IMR-90 (cell line): ENCODE results near the gene ESRP2. TPM values are rescaled to one million over a fixed set of nuclear protein-coding genes. Genes with fewer than 3 reads are reported as not detected.

Experiments used
- ATAC-seq: fragments of 200-7000 bp; cut with Tn5 transposase; 2 replicates; pipeline ENCODE4 v1.9.1; 2020; ENCODE audit warnings: low read depth, mild to moderate bottlenecking, moderate library complexity
- BruUV-seq: library from RNA; stranded (reverse); fragments of 400-500 nt; replicated peaks from 2 replicates; lab custom pipeline; 2021; lab: Mats Ljungman, UMichigan
- CTCF ChIA-PET: fragments of 300-600 bp; formaldehyde crosslinking; extraction: SDS; loops from one replicate; lab custom pipeline; 2021; ENCODE audit warnings: antibody characterized with exemption; lab: Yijun Ruan, JAX
- POLR2A ChIA-PET: fragments of 300-600 bp; sonication (Branson Sonifier 250); formaldehyde crosslinking; loops from one replicate; lab custom pipeline; 2022; ENCODE audit warnings: antibody characterized with exemption; ENCODE audit not compliant: unreplicated experiment; lab: Charles Lee
- DNase-seq: peaks from one replicate; pipeline ENCODE4 v3.0.0; 2013
- H2AFZ ChIP-seq: replicated peaks from 2 replicates; pipeline ENCODE3; 2013; ENCODE audit warnings: low read length, mild to moderate bottlenecking; ENCODE audit not compliant: poor library complexity
- H2AK5ac ChIP-seq: 2 replicates; pipeline ENCODE4 v1.6.1; 2013; ENCODE audit warnings: low read depth, low read length, inconsistent platforms
- H2AK9ac ChIP-seq: replicated peaks from 2 replicates; pipeline ENCODE3; 2013; ENCODE audit warnings: mild to moderate bottlenecking, low read depth, low read length, moderate library complexity; ENCODE audit not compliant: poor library complexity
- H2BK120ac ChIP-seq: 2 replicates; pipeline ENCODE4 v1.6.1; 2013; ENCODE audit warnings: low read depth, low read length, inconsistent platforms
- H2BK15ac ChIP-seq: 3 replicates; pipeline ENCODE4 v1.6.1; 2013; ENCODE audit warnings: low read depth, low read length, inconsistent platforms
- H2BK20ac ChIP-seq: 2 replicates; pipeline ENCODE4 v1.6.1; 2013; ENCODE audit warnings: low read depth, mild to moderate bottlenecking, inconsistent platforms, low read length, moderate library complexity
- H2BK5ac ChIP-seq: 2 replicates; pipeline ENCODE4 v1.6.1; 2013; ENCODE audit warnings: mild to moderate bottlenecking, low read depth, low read length, inconsistent platforms; ENCODE audit not compliant: poor library complexity, severe bottlenecking
- H3K14ac ChIP-seq: replicated peaks from 2 replicates; pipeline ENCODE4 v1.6.1; 2013; ENCODE audit warnings: low read depth, low read length, inconsistent platforms
- H3K18ac ChIP-seq: 2 replicates; pipeline ENCODE4 v1.6.1; 2013; ENCODE audit warnings: low read depth, low read length, control low read depth
- H3K23ac ChIP-seq: 2 replicates; pipeline ENCODE4 v1.6.1; 2013; ENCODE audit warnings: low read depth, low read length, inconsistent platforms
- H3K27ac ChIP-seq: 2 replicates; pipeline ENCODE4 v1.5.1; 2013; ENCODE audit warnings: mild to moderate bottlenecking, control low read depth, low read length; ENCODE audit not compliant: insufficient read depth
- H3K27me3 ChIP-seq: 2 replicates; pipeline ENCODE4 v1.6.1; 2013; ENCODE audit warnings: low read length; ENCODE audit not compliant: control insufficient read depth, insufficient read depth
- H3K36me3 ChIP-seq: 2 replicates; pipeline ENCODE4 v1.6.1; 2013; ENCODE audit warnings: low read length, mixed read lengths; ENCODE audit not compliant: control insufficient read depth, insufficient read depth
- H3K4ac ChIP-seq: 2 replicates; pipeline ENCODE4 v1.6.1; 2013; ENCODE audit warnings: low read depth, low read length, inconsistent platforms
- H3K4me1 ChIP-seq: 2 replicates; pipeline ENCODE4 v1.6.1; 2013; ENCODE audit warnings: low read length, mixed read lengths; ENCODE audit not compliant: control insufficient read depth, insufficient read depth
- H3K4me2 ChIP-seq: 2 replicates; pipeline ENCODE4 v1.6.1; 2013; ENCODE audit warnings: low read depth, mild to moderate bottlenecking, control low read depth, low read length, moderate library complexity
- H3K4me3 ChIP-seq: 2 replicates; pipeline ENCODE4 v1.5.1; 2013; ENCODE audit warnings: low read depth, mild to moderate bottlenecking, control low read depth, low read length, moderate library complexity; ENCODE audit not compliant: insufficient read depth
- H3K56ac ChIP-seq: 2 replicates; pipeline ENCODE4 v1.6.1; 2013; ENCODE audit warnings: low read length, inconsistent platforms; ENCODE audit not compliant: insufficient read depth; ENCODE audit errors: extremely low read depth
- H3K79me1 ChIP-seq, 2 experiments: 2 replicates each; pipeline ENCODE4 v1.6.1; 2013; ENCODE audit warnings: low read length in 2 of 2, inconsistent platforms in 1 of 2, low read depth in 1 of 2
- H3K9ac ChIP-seq: 2 replicates; pipeline ENCODE4 v1.6.1; 2013; ENCODE audit warnings: low read depth, low read length, control low read depth
- H3K9me1 ChIP-seq: 2 replicates; pipeline ENCODE4 v1.6.1; 2013; ENCODE audit warnings: low read length, inconsistent platforms; ENCODE audit not compliant: insufficient read depth
- H3K9me3 ChIP-seq: 2 replicates; pipeline ENCODE4 v1.6.1; 2013; ENCODE audit warnings: low read length; ENCODE audit not compliant: control insufficient read depth, insufficient read depth
- H4K20me1 ChIP-seq: 2 replicates; pipeline ENCODE4 v1.6.1; 2013; ENCODE audit warnings: low read length, inconsistent platforms; ENCODE audit not compliant: insufficient read depth
- H4K5ac ChIP-seq: 2 replicates; pipeline ENCODE4 v1.6.1; 2013; ENCODE audit warnings: mild to moderate bottlenecking, low read depth, low read length, control low read depth
- H4K8ac ChIP-seq, 2 experiments: 2 replicates each; pipeline ENCODE4 v1.6.1; 2013; ENCODE audit warnings: low read depth in 2 of 2, low read length in 2 of 2, control low read depth in 1 of 2, inconsistent platforms in 1 of 2
- H4K91ac ChIP-seq: 2 replicates; pipeline ENCODE4 v1.6.1; 2013; ENCODE audit warnings: low read depth, low read length, inconsistent platforms; ENCODE audit not compliant: insufficient read depth
- BHLHE40 ChIP-seq: fragments of 150-350 bp; IDR thresholded peaks from 2 replicates; pipeline ENCODE4 v1.6.1; 2016; ENCODE audit warnings: mild to moderate bottlenecking, low read depth, low read length
- CEBPB ChIP-seq: IDR thresholded peaks from 2 replicates; pipeline ENCODE4 v1.6.1; 2012; ENCODE audit warnings: low read depth, low read length, improper control_type of control experiment
- CTCF ChIP-seq: conservative IDR thresholded peaks from 2 replicates; pipeline ENCODE4 v1.5.1; 2012; ENCODE audit warnings: mild to moderate bottlenecking, low read depth, low read length, improper control_type of control experiment
- MAZ ChIP-seq: IDR thresholded peaks from 2 replicates; pipeline ENCODE4 v1.6.1; 2012; ENCODE audit warnings: low read depth, mild to moderate bottlenecking, low read length, improper control_type of control experiment, moderate library complexity, borderline replicate concordance
- MXI1 ChIP-seq: IDR thresholded peaks from 2 replicates; pipeline ENCODE4 v1.6.1; 2012; ENCODE audit warnings: low read depth, mild to moderate bottlenecking, low read length, moderate library complexity, borderline replicate concordance
- POLR2A ChIP-seq: IDR thresholded peaks from 2 replicates; pipeline ENCODE4 v1.6.1; 2012; ENCODE audit warnings: mild to moderate bottlenecking, low read depth, low read length
- RAD21 ChIP-seq: IDR thresholded peaks from 2 replicates; pipeline ENCODE4 v1.6.1; 2012; ENCODE audit warnings: low read length, improper control_type of control experiment
- RCOR1 ChIP-seq: IDR thresholded peaks from 2 replicates; pipeline ENCODE4 v1.6.1; 2012; ENCODE audit warnings: mild to moderate bottlenecking, low read length, improper control_type of control experiment; ENCODE audit not compliant: insufficient replicate concordance
- RFX5 ChIP-seq: IDR thresholded peaks from 2 replicates; pipeline ENCODE4 v1.8.0; 2012; ENCODE audit warnings: low read depth, mild to moderate bottlenecking, low read length, moderate library complexity
- SMC3 ChIP-seq: fragments of 150-350 bp; IDR thresholded peaks from 2 replicates; pipeline ENCODE4 v1.6.1; 2016; ENCODE audit warnings: low read depth, mild to moderate bottlenecking, antibody characterized with exemption, low read length, moderate library complexity
- USF2 ChIP-seq: fragments of 150-350 bp; IDR thresholded peaks from 2 replicates; pipeline ENCODE4 v1.6.1; 2017; ENCODE audit warnings: mild to moderate bottlenecking, antibody characterized with exemption, low read length, low read depth
- WGBS, 2 experiments: methylation state at CpG; one replicate each; pipeline versions ENCODE4 v1.1.5 to v1.1.7; 2013; ENCODE audit warnings: missing lambda C conversion rate in 2 of 2; ENCODE audit not compliant: insufficient read length in 1 of 2; ENCODE audit errors: extremely low coverage in 2 of 2; 5-methylcytosine and 5-hydroxymethylcytosine counted together
- dilution Hi-C: fragments of 300-500 bp; cut with HindIII; formaldehyde crosslinking; loops from one replicate; pipeline ENCODE4 v1.14.3; 2018; ENCODE audit warnings: low sequenced_read_pairs; ENCODE audit not compliant: unreplicated experiment
- in situ Hi-C: fragments of 300-500 bp; cut with MboI; formaldehyde crosslinking; loops from 3 replicates; pipeline ENCODE4 v1.14.3; 2019; ENCODE audit warnings: low sequenced_read_pairs, inconsistent platforms, mixed read lengths
- intact Hi-C: fragments of 100-400 bp; cut with micrococcal nuclease; formaldehyde crosslinking; loops from 2 replicates; pipeline ENCODE4 v1.10.0; 2022
- polyA plus RNA-seq, 3 experiments: library from polyadenylated mRNA; depleted of rRNA; stranded (reverse); fragments of >200 nt; gene quantifications; 2 replicates each; pipeline ENCODE4 v1.2.3, GENCODE V29; 2012; ENCODE audit warnings: low replicate concordance in 1 of 3
- total RNA-seq: library from RNA; depleted of rRNA; stranded (reverse); fragments of >200 nt; gene quantifications from 2 replicates; pipeline ENCODE4 v1.2.3, GENCODE V29; 2012

ESRP2 gene
- total and polyA plus RNA-seq, 2 of the 4 experiments (the other 2 are of a cell fraction) = 0.07 TPM; not detected in 1

GRCh38 chr16:68264128-68265077 is 28.5 kb upstream of the ESRP2 start, which contains the start of gene SLC7A6:
Gene SLC7A6, plus strand, starts transcription at chr16:68264526. Its CDS starts 10,201 bp downstream, at chr16:68274727.
- Histone ChIP-seq H3K4me3 (peak within 1 kb of the TSS; percentile 84), H3K27ac (peak within 1 kb of the TSS; percentile 98), H3K18ac (peak within 1 kb of the TSS; percentile 53), H3K9me1 (peaks cover 7% of the 10 kb centered on the region; the same call in 1 of the 2 replicates), H4K91ac (peak within 1 kb of the TSS; percentile 88), H2BK120ac (peak within 1 kb of the TSS; percentile 87), H4K8ac (peak within 1 kb of the TSS; percentile 84 to 92), H2BK20ac (peak within 1 kb of the TSS; percentile 28; the same call in 1 of the 2 replicates), H3K4me2 (peak within 1 kb of the TSS; percentile 89), H2AK5ac (peak within 1 kb of the TSS; percentile 92), H3K4me1 (peaks cover 10% of the 10 kb centered on the region), H3K9me3 (no peaks in the 10 kb centered on the region), H2BK15ac (peak within 1 kb of the TSS; percentile 33; the same call in 1 of the 3 replicates), H3K23ac (peak within 1 kb of the TSS; percentile 98), H3K79me1 (peaks cover 3 to 47% of the 10 kb centered on the region in 2 experiments), H4K20me1 (peaks cover 25% of the 10 kb centered on the region), H3K14ac (peak within 1 kb of the TSS; percentile 93), H4K5ac (peak within 1 kb of the TSS; percentile 82), H2AFZ (peak within 1 kb of the TSS; percentile 96), H3K9ac (peak within 1 kb of the TSS; percentile 95), H2BK5ac (peak within 1 kb of the TSS; percentile 97), H3K4ac (peak within 1 kb of the TSS; percentile 95), H3K36me3 (peaks cover 5% of the 10 kb centered on the region), H3K56ac (peak within 1 kb of the TSS; percentile 84), H3K27me3 (no peaks in the 10 kb centered on the region), H2AK9ac (peak within 1 kb of the TSS; percentile 91)
- BruUV-seq = no TSS peak
- intact Hi-C loops = loop anchor here (5.0 kb wide), 3 partner anchors 33 to 248 kb away; partner anchors contain the start of genes PRMT7 and SLC7A6OS
- in situ Hi-C loops = loop anchor here (5.0 kb wide), 1 partner anchor 63 kb away; no protein-coding TSS in a partner anchor
- ATAC-seq = peak; percentile 81
- ChIA-PET POLR2A (interaction anchor here (0.6 to 1.6 kb wide), 5 partner anchors 13 to 68 kb away, joined by 3 to 4 read pairs (median 3); no protein-coding TSS in a partner anchor), CTCF (interaction anchor here (0.6 to 2.2 kb wide), 15 partner anchors 8 to 1413 kb away, joined by 3 to 10 read pairs (median 4); partner anchors contain the start of genes PRMT7 and SLC7A6OS)
- TF ChIP-seq CTCF (peak; percentile 79), CEBPB (no peak), SMC3 (peak; percentile 35; the same call in 1 of the 2 replicates), RCOR1 (no peak), RAD21 (peak; percentile 33), POLR2A (peak; percentile 77), MXI1 (peak; percentile 68; the same call in 1 of the 2 replicates), USF2 (no peak), RFX5 (no peak), MAZ (peak; percentile 69; the same call in 1 of the 2 replicates), BHLHE40 (no peak)
- peak; percentile 69 for DNase-seq
- WGBS, 2 experiments = 1% methylated on average over 79 of the region's 123 CpGs; no CpG with 5 or more reads in 1 of the 2 experiments
- dilution Hi-C loops = no loop called here
